T1000 (cell line): ENCODE results near the gene DENND4C.
"Not testable (repeated sequence)": the region's sequence is repeated elsewhere in the genome, so short reads cannot be mapped to it uniquely, and the experiment has no call there.

Experiments
- DNase-seq: peaks from one replicate; lab custom pipeline; 2025; ENCODE audit warnings: mixed read lengths; lab: John Stamatoyannopoulos, UW

DENND4C gene

GRCh38 chr9:19410195-19410503 is 179.7 kb downstream of the DENND4C start:
- DNase-seq: no peak

DNA sequence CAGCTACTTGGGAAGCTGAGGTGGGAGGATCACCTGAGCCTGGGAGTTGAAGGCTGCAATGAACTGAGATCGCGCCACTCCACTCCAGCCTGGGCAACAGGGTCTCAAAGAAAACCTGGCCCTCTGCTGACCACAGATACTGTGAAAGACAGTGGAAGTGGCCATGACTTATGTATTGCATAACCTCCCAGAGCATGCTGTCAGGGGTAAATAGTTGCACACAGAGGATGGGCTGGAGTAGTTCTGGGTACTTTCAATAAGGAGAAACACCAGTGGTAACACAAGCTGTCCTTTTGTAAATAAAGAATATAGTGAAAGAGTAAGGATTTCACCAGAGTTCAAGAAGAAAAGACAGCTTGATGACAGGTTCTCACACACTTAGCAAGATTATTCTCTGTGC is 180.1 kb downstream of the DENND4C start:
- DNase-seq: no peak

- DNase-seq: no peak
These were observed 180.8 kb downstream of the DENND4C start for GRCh38 chr9:19411316-19411715.

- not testable (repeated sequence) for DNase-seq
These were observed 183.0 kb downstream of the DENND4C start for GRCh38 chr9:19413456-19413855.

DNA sequence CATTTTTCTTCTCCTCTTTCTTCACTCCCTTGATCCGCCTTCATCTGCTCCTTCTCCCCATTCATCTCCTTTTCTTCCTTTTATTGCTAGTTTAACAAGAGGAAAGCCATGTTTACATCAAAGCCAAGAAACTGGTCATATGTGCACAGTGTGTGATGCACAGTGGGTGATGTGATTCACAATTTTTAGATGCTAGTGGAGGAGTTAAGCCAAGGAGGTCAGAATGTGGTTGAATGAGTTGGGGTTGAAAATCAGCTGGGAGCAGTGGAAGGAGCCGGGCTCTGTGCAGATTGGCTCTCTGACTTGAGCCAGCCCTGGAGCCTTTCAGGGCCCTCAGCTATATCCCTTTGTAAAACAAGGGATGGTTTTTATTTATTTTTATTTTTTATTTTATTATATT is 185.7 kb downstream of the DENND4C start:
- DNase-seq: no peak

- no peak for DNase-seq
These were observed 190.4 kb downstream of the DENND4C start for GRCh38 chr9:19420877-19421276.
